ENCODE results near the gene SPRR2E.

- no peak for TF ChIP-seq CTCF (conservative IDR thresholded peaks at IDR 0.05; ENCODE audit: low read length)
- TF ChIP-seq EZH2phosphoT487 (IDR thresholded peaks at IDR 0.05; ENCODE audit: borderline replicate concordance, low read depth, low read length): no peak
These were observed 45.1 kb downstream of the SPRR2E start for GRCh38 chr1:153049211-153049610.
